Measurements from ENCODE around the gene GATB. TPM values are rescaled to one million over a fixed set of nuclear protein-coding genes. Genes with fewer than 3 reads are reported as not detected.

Gene GATB
- total RNA-seq, 4 donors from 2014 or later: 34.3 to 66.3 (median 47.2) TPM

GRCh38 chr4:151690164-151690870 is 70.5 kb downstream of the GATB start:
- WGBS: 36% methylated on average over 4 of the region's 4 CpGs
- no peak for TF ChIP-seq EP300 (IDR thresholded peaks at IDR 0.05)
- no peak for TF ChIP-seq CTCF (IDR thresholded peaks at IDR 0.05)
- no peak for TF ChIP-seq POLR2AphosphoS5 (IDR thresholded peaks at IDR 0.05)
- no peak for TF ChIP-seq POLR2A (IDR thresholded peaks at IDR 0.05)
- DNase-seq (ENCODE audit: low spot score in 2 of 2): no peak
- Histone ChIP-seq H3K27ac (peak overlapping the region; percentile 43), H3K4me3 (no peak overlapping the region), H3K9me3 (no peaks in the 10 kb centered on the region), H3K36me3 (no peaks in the 10 kb centered on the region), H3K27me3 (no peaks in the 10 kb centered on the region), H3K4me1 (peaks cover 68% of the 10 kb centered on the region)

- Histone ChIP-seq H3K4me3 (no peak overlapping the region), H3K4me1 (peaks cover 68% of the 10 kb centered on the region), H3K36me3 (no peaks in the 10 kb centered on the region), H3K27ac (no peak overlapping the region), H3K9me3 (no peaks in the 10 kb centered on the region), H3K27me3 (no peaks in the 10 kb centered on the region)
- 70% methylated on average over 10 of the region's 10 CpGs for WGBS
- no peak for TF ChIP-seq POLR2AphosphoS5 (IDR thresholded peaks at IDR 0.05)
- TF ChIP-seq EP300 (IDR thresholded peaks at IDR 0.05): no peak
- TF ChIP-seq POLR2A (IDR thresholded peaks at IDR 0.05): no peak
- TF ChIP-seq CTCF (IDR thresholded peaks at IDR 0.05): no peak
- no peak for DNase-seq (ENCODE audit: low spot score in 2 of 2)
Observed at GRCh38 chr4:151689211-151689991, 71.4 kb downstream of the GATB start.

- peaks cover 68% of the 10 kb centered on the region for H3K4me1 ChIP-seq
- no peak overlapping the region for H3K27ac ChIP-seq
- DNase-seq (ENCODE audit: low spot score in 2 of 2): no peak
- TF ChIP-seq CTCF (IDR thresholded peaks at IDR 0.05) (no peak), POLR2A (IDR thresholded peaks at IDR 0.05) (no peak), POLR2AphosphoS5 (IDR thresholded peaks at IDR 0.05) (no peak), EP300 (IDR thresholded peaks at IDR 0.05) (no peak)
- no peaks in the 10 kb centered on the region for H3K9me3 ChIP-seq
- no peak overlapping the region for H3K4me3 ChIP-seq
- H3K36me3 ChIP-seq: no peaks in the 10 kb centered on the region
- no peaks in the 10 kb centered on the region for H3K27me3 ChIP-seq
Observed at GRCh38 chr4:151688785-151689043, 72.1 kb downstream of the GATB start.

DNA sequence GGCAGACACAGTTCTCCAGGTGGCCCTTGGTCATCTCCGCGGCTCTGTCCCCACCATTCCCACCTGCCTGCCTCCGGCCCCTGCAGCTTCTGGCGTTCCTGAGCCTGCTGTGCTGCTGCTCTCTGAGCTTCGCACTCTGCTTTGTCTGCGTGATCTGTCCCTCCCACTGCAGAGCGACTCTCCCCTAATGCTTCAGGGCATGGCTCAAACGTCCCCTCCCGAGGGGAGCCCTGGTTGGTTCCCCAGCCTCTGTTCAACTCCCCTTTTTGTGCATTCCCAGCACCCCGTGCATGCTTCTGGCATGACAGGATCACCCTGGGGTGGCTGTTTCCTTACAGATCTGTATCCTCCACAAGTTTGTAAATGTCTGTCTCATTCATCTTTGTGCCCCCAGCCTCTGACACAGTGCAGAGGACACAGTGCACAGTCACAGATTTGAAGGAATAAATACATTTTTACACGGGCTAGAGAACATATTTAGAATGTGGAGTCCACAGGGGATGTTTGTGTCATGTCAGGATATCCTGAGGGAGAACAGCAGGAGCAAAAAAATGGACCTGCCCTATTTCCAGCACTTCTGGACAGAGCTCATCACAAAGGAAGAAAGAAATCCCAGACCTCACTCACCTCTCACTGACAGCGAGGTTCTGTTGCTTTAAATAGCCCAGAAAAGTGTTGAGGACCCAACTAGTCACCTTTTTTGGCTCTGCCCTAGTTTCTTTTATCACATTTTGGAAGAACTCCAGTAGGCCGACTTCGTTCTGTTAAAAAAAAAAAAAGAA is 72.6 kb downstream of the GATB start:
- Histone ChIP-seq H3K36me3 (no peaks in the 10 kb centered on the region), H3K27ac (no peak overlapping the region), H3K4me3 (no peak overlapping the region), H3K4me1 (peaks cover 68% of the 10 kb centered on the region), H3K27me3 (no peaks in the 10 kb centered on the region), H3K9me3 (no peaks in the 10 kb centered on the region)
- TF ChIP-seq POLR2A (IDR thresholded peaks at IDR 0.05) (no peak), EP300 (IDR thresholded peaks at IDR 0.05) (no peak), POLR2AphosphoS5 (IDR thresholded peaks at IDR 0.05) (no peak), CTCF (IDR thresholded peaks at IDR 0.05) (no peak)
- 59% methylated on average over 14 of the region's 14 CpGs for WGBS
- DNase-seq (ENCODE audit: low spot score in 2 of 2): no peak
